Measurements from ENCODE around the gene KCNQ1OT1. TPM values are rescaled to one million over a fixed set of nuclear protein-coding genes. Genes with fewer than 3 reads are reported as not detected.
A peak's percentile ranks its signal among the peaks of the same experiment; 100 is the strongest.

The KCNQ1OT1 gene
- total RNA-seq: under 1 TPM; 0.19 to 0.22 TPM

GRCh38 chr11:2699531-2700414, at the start of gene KCNQ1OT1:
Gene KCNQ1OT1 (minus strand): TSS chr11:2699994.
- ChIA-PET POLR2A (no interaction called here), CTCF (no interaction called here)
- Mint-ChIP-seq H3K36me3 (ENCODE audit: low read depth) (peaks cover 9% of the 10 kb centered on the region), H3K4me3 (peak within 1 kb of the TSS; percentile 77), H3K9me3 (no peaks in the 10 kb centered on the region), H3K27me3 (peaks cover 5% of the 10 kb centered on the region), H3K27ac (peak within 1 kb of the TSS; percentile 85), H3K4me1 (peaks cover 9% of the 10 kb centered on the region)
- DNase-seq: peak; percentile 89

- no peak overlapping the region for H3K4me3 Mint-ChIP-seq
- CTCF ChIA-PET: no interaction called here
- no peaks in the 10 kb centered on the region for H3K36me3 Mint-ChIP-seq (ENCODE audit: low read depth)
- H3K4me1 Mint-ChIP-seq: no peaks in the 10 kb centered on the region
- no peaks in the 10 kb centered on the region for H3K27me3 Mint-ChIP-seq
- no peak overlapping the region for H3K27ac Mint-ChIP-seq
- POLR2A ChIA-PET: no interaction called here
- H3K9me3 Mint-ChIP-seq: no peaks in the 10 kb centered on the region
- DNase-seq: no peak
These were observed 49.2 kb upstream of the KCNQ1OT1 start for GRCh38 chr11:2748814-2749554.

- no peaks in the 10 kb centered on the region for H3K36me3 Mint-ChIP-seq (ENCODE audit: low read depth)
- no peak overlapping the region for H3K27ac Mint-ChIP-seq
- DNase-seq: no peak
- no peaks in the 10 kb centered on the region for H3K9me3 Mint-ChIP-seq
- POLR2A ChIA-PET: no interaction called here
- H3K27me3 Mint-ChIP-seq: no peaks in the 10 kb centered on the region
- CTCF ChIA-PET: interaction anchor here (0.6 kb wide), 1 partner anchor 1261 kb away, joined by 3 read pairs; no protein-coding TSS in a partner anchor
- H3K4me3 Mint-ChIP-seq: no peak overlapping the region
- no peaks in the 10 kb centered on the region for H3K4me1 Mint-ChIP-seq
These were observed 48.4 kb upstream of the KCNQ1OT1 start for GRCh38 chr11:2748061-2748813.

GRCh38 chr11:2747248-2748027, 47.6 kb upstream of the KCNQ1OT1 start:
- no peak for DNase-seq
- H3K4me1 Mint-ChIP-seq: no peaks in the 10 kb centered on the region
- no peaks in the 10 kb centered on the region for H3K36me3 Mint-ChIP-seq (ENCODE audit: low read depth)
- H3K27ac Mint-ChIP-seq: no peak overlapping the region
- ChIA-PET POLR2A (no interaction called here), CTCF (interaction anchor here (0.6 kb wide), 1 partner anchor 1262 kb away, joined by 3 read pairs; no protein-coding TSS in a partner anchor)
- H3K27me3 Mint-ChIP-seq: no peaks in the 10 kb centered on the region
- H3K4me3 Mint-ChIP-seq: no peak overlapping the region
- H3K9me3 Mint-ChIP-seq: no peaks in the 10 kb centered on the region

GRCh38 chr11:2746401-2747247, 46.8 kb upstream of the KCNQ1OT1 start:
- ChIA-PET CTCF (no interaction called here), POLR2A (no interaction called here)
- Mint-ChIP-seq H3K27ac (no peak overlapping the region), H3K27me3 (no peaks in the 10 kb centered on the region), H3K4me3 (no peak overlapping the region), H3K36me3 (ENCODE audit: low read depth) (no peaks in the 10 kb centered on the region), H3K4me1 (no peaks in the 10 kb centered on the region), H3K9me3 (no peaks in the 10 kb centered on the region)
- no peak for DNase-seq

GRCh38 chr11:2745511-2745910, 45.7 kb upstream of the KCNQ1OT1 start:
- Mint-ChIP-seq H3K27ac (no peak overlapping the region), H3K9me3 (no peaks in the 10 kb centered on the region), H3K36me3 (ENCODE audit: low read depth) (no peaks in the 10 kb centered on the region), H3K4me3 (no peak overlapping the region), H3K27me3 (no peaks in the 10 kb centered on the region), H3K4me1 (no peaks in the 10 kb centered on the region)
- POLR2A ChIA-PET: no interaction called here
- CTCF ChIA-PET: no interaction called here
- DNase-seq: no peak

GRCh38 chr11:2744166-2744565, 44.4 kb upstream of the KCNQ1OT1 start:
- no peak for DNase-seq
- no peak overlapping the region for H3K27ac Mint-ChIP-seq
- H3K36me3 Mint-ChIP-seq (ENCODE audit: low read depth): no peaks in the 10 kb centered on the region
- no peaks in the 10 kb centered on the region for H3K9me3 Mint-ChIP-seq
- no peaks in the 10 kb centered on the region for H3K4me1 Mint-ChIP-seq
- H3K4me3 Mint-ChIP-seq: no peak overlapping the region
- no peaks in the 10 kb centered on the region for H3K27me3 Mint-ChIP-seq
- ChIA-PET POLR2A (no interaction called here), CTCF (no interaction called here)

GRCh38 chr11:2743427-2744110, 43.8 kb upstream of the KCNQ1OT1 start:
- Mint-ChIP-seq H3K4me1 (no peaks in the 10 kb centered on the region), H3K36me3 (ENCODE audit: low read depth) (no peaks in the 10 kb centered on the region), H3K4me3 (no peak overlapping the region), H3K27ac (no peak overlapping the region), H3K27me3 (no peaks in the 10 kb centered on the region), H3K9me3 (no peaks in the 10 kb centered on the region)
- POLR2A ChIA-PET: no interaction called here
- CTCF ChIA-PET: no interaction called here
- no peak for DNase-seq

GRCh38 chr11:2742611-2743426, 43.0 kb upstream of the KCNQ1OT1 start:
- CTCF ChIA-PET: no interaction called here
- no peak overlapping the region for H3K27ac Mint-ChIP-seq
- no peaks in the 10 kb centered on the region for H3K9me3 Mint-ChIP-seq

GRCh38 chr11:2742201-2742600, 42.4 kb upstream of the KCNQ1OT1 start:
- DNase-seq: no peak
- Mint-ChIP-seq H3K27me3 (no peaks in the 10 kb centered on the region), H3K9me3 (no peaks in the 10 kb centered on the region), H3K27ac (no peak overlapping the region), H3K4me1 (no peaks in the 10 kb centered on the region), H3K4me3 (no peak overlapping the region), H3K36me3 (ENCODE audit: low read depth) (no peaks in the 10 kb centered on the region)
- ChIA-PET CTCF (no interaction called here), POLR2A (no interaction called here)

More at GRCh38 chr11:2742611-2743426, 43.0 kb upstream of the KCNQ1OT1 start:
- DNase-seq: no peak
- Mint-ChIP-seq H3K4me3 (no peak overlapping the region), H3K27me3 (no peaks in the 10 kb centered on the region), H3K4me1 (no peaks in the 10 kb centered on the region), H3K36me3 (ENCODE audit: low read depth) (no peaks in the 10 kb centered on the region)
- POLR2A ChIA-PET: no interaction called here

Measured in activated CD4-positive, alpha-beta T cell treated with anti-CD3 and anti-CD28 coated beads, Interleukin-2, amount 10 ng/mL, durations not matched to agents 7 days and 5 days (primary cell).